HG03342 (cell line): Measurements from ENCODE around the gene SHC1.
A peak's percentile ranks its signal among the peaks of the same experiment; 100 is the strongest.
"Not testable (repeated sequence)": the region's sequence is repeated elsewhere in the genome, so short reads cannot be mapped to it uniquely, and the experiment has no call there.

ENCODE experiments used
- ATAC-seq: cut with Tn5 transposase; IDR thresholded peaks from one replicate; pipeline ENCODE4 v1.9.1; 2021; ENCODE audit warnings: mild to moderate bottlenecking, moderate library complexity; ENCODE audit not compliant: unreplicated experiment

Gene SHC1

DNA sequence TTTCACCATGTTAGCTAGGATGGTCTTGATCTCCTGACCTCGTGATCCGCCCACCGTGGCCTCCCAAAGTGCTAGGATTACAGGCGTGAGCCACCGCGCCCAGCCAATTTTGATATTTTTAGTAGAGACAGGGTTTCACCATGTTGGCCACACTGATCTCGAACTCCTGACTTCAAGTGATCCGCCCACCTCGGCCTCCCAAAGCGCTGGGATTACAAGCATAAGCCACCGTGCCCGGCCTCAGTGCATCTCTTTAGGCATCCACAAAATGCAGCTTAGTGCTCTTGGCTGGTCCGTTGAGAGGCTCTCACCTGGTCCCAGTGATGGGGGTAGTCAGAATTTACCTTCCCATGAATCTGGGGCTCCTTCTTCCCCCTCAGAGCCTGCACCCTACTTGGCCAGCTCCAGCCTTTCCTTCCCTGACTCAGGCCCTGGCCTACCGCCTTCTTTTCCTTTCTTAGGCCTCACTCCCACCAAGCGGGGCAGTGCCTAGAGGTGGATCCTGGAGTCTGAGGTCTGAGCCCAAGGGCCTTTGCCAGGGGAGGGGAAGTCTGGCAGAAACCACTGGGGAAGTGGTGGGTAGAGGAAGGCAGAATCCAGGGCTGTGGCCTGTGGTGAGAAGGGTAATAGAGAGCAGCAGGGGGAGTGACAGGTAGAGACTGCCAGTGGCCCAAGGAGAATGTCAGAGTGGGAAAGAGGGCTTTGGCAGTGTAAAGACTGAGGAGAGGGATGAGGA lies 26.6 kb upstream of the SHC1 start:
- ATAC-seq: no peak

DNA sequence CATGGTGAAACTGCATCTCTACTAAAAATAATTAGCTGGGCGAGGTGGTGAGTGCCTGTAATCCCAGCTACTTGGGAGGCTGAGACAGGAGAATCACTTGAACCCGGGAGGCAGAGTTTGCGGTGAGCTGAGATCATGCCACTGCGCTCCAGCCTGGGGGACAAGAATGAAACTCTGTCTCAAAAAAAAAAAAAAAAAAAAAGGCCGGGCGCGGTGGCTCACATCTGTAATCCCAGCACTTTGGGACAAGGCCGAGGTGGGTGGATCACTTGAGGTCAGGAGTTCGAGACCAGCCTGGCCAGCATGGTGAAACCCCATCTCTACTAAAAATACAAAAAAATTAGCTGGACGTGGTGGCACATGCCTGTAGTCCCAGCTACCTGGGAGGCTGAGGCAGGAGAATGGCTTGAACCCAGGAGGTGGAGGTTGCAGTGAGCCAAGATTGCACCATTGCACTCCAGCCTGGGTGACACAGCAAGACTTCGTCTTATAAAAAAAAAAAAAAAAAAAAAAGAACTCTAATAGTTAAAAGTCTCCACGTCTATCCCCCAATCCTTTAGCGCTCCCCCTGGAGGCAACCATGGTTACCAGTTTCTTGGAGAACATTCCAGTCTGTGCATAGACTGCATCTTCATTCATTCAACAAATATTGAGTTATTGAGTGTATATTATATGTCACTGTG lies 24.9 kb upstream of the SHC1 start:
- ATAC-seq: not testable (repeated sequence)

DNA sequence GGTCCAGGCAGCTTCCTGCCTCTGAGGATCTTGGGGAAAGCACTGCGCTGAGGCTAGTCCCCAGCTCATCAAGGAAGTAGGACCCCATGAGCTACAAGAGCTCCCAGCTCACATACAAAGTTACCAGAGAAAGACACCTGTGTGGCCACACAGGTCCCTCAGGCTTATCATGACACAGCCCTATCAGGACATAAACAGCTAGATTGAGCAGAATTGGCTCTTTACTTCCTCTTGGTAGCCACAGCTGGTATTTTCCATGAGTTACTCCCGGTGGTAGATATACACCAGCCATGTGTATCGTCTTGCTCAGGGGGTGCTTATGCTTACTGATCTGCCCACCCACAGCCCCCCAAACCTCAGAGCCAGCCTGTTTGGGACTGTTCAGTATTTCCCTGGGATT lies 24.0 kb upstream of the SHC1 start:
- no peak for ATAC-seq

DNA sequence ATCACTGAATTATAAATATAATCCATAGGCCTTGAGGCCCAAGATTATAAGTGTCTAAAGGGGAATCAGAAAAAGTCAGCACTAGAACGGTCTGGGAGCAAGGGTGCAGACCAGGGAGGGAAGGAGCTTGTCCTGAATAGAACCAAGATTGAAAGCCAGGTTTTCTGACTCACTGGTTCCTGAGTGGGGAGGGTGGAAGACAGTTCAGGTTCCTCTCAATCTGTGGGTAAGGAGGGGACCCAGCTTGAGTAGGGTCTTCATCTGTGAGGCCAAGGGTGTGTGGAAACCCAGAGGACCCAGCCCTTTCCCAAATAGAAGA lies 23.7 kb upstream of the SHC1 start:
- no peak for ATAC-seq

DNA sequence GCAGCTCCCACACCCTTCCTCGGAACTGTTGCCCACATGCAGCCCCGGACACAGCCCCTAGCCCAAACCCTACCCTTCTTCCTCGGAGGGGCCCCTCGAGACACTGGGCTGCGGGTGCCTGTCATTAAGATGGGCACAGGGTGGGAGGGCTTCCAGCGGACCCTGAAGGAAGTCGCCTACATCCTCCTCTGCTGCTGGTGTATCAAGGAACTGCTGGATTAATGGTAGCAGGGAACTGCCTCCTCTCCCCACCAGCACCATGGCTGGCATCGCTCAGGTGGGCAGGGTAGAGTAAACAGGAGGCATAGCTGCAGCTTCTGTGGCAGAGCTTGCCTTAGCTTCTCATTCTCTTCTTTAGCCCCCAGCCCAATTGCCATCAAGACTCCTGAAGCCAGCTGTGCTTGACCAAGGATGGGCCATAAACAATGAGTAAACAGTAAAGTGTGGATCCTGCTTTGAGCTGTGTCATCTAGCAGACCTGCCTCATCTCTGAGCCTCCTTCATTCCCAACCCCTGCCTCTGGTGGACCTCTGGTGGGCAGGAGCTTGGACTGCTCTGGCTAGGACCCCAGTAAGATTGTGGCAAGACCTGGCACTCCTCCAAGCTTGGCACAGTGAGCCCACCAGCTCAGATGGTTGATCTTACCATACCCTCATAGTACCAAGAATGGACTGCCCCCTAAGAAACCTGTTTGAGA lies 23.2 kb upstream of the SHC1 start, which contains the start of gene LENEP:
TSS of gene LENEP (plus strand) at position 15 of the 697 bp plus-strand sequence. CDS start at position 37, 22 bp downstream.
- ATAC-seq: no peak

DNA sequence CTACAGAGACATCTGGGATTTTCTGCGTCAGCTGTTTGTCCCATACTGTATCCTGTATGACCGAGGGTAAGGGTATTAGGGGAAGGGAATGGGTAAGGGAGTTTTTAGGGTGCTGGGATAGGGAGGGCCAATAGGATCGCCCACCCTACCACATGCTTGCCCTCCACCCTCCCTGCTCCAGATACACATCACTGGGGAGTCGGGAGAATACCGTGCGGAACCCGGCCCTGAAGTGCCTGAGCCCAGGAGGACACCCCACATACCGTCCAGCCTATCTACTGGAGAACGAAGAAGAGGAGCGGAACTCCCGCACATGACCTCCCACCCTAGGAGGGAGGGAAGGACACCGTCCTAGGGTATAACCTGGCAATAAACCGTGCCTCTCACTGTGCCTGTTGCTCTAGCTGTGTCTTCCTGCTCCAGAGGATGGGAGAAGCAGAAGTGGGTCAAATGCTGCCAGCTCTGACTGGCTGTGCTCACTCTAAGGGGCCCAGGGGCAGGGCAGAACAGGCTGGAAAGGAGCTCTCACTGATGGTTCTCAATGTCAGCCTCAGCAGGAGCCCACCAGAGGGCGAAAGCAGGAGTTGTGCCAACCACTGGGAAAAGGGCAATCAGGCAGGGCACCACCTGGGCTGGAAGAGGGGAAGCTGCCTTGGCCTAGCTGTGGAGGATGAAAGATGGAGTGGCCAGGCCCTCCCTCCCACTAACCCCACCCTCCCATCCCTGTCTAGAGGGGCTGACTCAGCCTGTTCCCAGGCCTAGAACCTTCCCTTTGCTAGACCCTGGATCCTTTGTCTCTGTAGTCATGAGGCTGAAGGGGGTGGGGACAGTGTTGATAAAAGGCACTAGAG lies 22.4 kb upstream of the SHC1 start:
- no peak for ATAC-seq

DNA sequence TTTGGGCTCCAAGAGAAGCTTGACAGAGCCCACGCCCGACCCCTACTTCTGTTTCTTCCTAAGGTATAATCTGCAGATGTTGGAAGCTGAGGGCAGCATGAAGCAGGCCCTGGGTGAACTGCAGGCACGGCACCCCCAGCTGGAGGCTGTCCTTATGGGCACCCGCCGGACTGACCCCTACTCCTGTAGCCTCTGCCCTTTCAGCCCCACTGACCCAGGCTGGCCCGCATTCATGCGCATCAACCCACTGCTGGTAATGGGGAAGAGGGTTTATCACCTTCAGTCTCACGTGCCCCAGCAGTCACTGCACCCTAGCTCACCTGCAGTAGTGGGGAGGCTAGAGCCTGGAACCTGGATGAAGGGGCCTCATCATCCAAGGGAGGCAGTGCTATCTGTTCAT lies 19.7 kb upstream of the SHC1 start:
- ATAC-seq: no peak

DNA sequence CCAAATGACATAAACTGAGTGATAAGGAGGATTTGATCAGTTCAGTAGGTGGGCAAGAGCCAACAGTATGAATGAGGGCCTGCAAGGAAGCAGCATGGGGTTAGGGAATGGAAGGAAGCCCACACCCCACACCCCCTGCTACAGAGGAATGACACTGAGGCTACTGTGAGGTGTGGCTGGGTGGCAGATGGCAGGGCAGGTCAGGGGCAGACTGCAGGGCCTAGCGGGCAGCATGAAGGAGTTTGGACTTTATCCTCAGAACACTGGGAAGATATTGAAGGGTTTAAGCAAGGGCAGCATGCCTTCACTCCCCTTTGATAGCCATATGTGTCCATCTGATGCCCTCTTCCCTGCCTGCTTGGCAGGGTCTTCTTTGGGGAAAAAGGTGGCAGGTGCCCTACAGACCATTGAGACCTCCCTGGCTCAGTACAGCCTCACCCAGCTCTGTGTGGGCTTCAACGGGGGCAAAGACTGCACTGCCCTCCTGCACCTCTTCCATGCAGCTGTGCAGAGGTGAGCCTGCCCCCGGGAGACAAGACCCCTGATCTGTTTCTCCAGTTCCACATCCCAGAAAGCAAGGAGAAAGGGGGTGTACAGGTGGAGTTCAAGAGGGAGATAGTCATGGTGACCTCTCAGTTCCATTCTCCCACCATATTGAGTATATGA lies 18.8 kb upstream of the SHC1 start:
- ATAC-seq: no peak

DNA sequence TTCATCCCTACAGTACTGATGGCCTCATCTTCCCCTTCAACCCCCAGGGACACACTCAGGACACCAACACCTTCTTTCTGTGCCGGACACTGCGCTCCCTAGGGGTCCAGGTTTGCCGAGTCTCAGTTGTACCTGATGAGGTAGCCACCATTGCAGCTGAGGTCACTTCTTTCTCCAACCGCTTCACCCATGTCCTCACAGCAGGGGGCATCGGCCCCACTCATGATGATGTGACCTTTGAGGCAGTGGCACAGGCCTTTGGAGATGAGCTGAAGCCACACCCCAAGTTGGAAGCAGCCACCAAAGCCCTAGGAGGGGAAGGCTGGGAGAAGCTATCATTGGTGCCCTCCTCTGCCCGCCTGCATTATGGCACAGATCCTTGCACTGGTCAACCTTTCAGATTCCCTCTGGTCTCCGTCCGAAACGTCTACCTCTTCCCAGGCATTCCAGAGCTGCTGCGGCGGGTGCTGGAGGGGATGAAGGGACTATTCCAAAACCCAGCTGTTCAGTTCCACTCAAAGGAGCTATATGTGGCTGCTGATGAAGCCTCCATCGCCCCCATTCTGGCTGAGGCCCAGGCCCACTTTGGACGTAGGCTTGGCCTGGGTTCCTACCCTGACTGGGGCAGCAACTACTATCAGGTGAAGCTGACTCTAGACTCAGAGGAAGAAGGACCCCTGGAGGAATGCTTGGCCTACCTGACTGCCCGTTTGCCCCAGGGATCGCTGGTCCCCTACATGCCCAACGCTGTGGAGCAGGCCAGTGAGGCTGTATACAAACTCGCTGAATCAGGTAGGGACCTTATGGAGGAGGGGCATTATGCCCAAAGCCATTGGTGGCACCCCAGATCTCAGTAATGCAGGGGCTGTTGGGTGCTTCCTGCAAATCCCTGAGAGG lies 17.8 kb upstream of the SHC1 start:
- ATAC-seq: no peak

DNA sequence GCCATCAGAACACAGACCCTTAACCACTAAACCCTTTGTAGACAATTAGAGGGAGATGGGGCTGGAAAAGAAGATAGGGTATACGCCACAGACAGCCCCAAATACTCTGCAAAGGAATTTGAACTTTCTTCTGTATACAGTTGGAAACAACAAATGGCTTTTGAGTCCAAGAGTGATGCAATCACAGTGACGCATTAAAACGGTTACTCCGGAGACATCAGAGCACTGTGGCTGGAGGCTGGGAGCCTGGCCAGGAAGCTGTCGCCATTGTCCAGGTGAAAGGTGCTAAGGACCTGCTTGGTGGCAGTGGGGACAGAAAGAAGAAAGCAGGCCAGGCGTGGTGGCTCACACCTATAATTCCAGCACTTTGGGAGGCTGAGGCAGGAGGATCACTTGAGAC lies 16.8 kb upstream of the SHC1 start:
- ATAC-seq: no peak

DNA sequence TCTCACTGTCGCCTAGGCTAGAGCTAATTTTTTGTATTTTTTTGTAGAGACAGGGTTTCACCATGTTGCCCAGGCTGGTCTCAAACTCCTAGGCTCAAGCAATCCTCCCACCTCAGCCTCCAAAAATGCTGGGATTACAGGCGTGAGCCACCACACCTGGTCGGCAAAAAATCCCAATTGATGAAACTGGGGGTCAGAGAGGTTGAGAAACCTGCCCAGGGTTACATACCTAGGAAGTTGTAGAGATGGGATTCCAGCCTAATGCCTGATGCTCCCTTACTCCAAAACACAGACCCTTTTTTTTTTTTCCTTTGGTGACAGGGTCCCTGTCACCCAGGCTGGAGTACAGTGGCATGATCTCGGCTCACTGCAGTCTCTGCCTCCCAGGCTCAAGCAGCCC lies 16.2 kb upstream of the SHC1 start:
- ATAC-seq: not testable (repeated sequence)

DNA sequence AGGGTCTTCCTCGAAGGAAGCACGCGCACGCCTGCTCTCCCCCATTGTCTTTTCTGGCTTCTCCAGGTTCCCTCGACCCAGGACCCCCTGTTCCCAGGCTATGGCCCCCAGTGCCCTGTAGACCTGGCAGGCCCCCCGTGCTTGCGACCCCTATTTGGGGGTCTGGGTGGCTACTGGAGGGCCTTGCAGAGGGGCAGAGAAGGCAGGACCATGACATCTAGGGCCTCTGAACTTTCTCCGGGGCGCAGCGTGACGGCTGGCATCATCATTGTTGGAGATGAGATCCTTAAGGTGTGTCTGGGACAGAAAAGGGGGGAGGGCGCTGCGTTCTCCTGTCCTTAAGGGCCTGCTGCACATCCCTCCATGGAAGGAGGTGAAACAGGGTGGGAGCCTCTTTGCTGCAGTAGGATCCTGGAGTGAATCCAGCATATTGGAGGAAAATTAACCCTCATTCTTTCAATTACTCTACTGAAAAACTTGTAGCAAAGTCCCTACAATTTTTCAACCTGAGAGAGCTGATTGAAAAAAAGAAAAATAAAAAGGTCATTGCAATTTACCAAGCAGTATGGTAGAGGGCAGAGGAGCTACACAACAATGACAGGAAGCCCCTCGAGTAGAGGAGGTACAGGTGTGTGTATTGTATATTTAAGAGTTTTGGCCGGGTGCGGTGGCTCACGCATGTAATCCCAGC lies 13.4 kb upstream of the SHC1 start:
- ATAC-seq: no peak

DNA sequence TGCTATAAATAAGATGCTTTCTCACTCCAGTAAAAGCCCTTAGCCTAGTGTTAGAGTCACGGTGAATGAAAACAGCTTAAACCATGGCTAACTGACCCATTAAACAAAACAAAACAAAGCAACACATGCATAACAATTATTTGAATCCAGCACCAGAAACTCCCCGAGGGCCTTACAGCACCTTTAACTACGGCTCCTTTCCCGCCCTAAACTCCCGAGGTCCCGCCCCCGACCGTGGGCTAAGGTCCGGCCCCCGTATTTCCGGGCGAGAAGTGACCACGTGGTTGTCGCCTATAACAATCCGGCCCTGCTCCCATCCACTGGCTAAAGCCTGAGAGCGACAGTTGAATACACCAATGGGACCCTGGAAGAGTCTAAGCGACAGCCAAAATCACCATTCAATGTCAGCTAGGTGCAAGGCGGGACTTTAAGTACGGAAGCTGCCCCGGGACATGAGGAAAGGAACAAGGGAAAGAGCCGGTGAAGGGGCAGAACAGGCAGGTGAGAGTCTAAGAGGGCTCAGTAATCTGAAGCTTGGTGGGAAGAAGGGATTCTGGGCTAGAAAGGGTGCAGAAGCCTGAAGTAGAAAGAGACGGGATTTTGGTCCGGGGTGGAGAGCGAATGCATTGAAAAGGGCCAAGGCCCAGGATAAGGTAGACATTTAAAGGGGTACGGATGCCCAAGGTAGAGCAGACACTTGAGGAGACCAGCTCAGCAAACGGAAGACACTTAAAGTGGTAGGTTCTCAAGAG lies 12.5 kb upstream of the SHC1 start, which contains the start of gene FLAD1:
TSS of gene FLAD1 (plus strand) at position 448 of the 752 bp plus-strand sequence. CDS start 351 bp downstream, outside the sequence.
- peak; percentile 98 for ATAC-seq

DNA sequence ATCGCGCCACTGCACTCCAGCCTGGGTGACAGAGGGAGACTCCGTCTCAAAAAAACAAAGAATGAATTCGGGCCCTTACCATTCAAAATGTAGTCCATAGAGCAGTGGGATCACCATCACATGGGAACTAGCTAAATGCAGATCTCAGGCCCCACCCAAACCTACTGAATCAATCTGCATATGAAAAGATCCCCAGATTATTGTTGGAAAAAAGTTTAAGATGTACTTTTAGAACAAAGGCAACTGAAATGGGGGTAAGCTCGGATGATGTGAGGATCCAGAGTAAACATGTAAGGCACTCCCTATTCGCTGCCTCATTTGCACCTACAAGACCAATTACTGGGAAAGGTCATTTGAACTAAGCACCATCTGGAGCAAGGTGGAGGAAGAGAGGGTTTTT lies 11.8 kb upstream of the SHC1 start:
- ATAC-seq: no peak

DNA sequence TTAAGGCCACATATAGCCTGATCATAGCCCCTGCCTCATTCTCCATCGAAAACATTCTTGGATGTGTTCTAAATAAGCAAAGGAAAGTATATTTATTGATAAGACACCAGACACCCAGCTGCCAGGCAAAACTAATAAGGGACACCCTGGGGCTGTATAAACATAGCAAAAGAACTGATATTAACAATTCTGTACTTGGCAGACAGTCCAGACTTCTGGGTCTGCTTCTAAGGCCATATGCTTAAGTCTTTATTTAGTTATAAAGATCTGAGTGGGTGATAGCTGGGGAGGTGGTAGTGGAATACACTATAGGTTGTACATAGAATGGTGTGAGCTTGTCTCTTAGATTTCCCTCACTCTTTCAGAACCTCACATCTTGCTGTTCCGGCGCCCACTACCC lies 7.8 kb upstream of the SHC1 start:
- ATAC-seq: no peak

DNA sequence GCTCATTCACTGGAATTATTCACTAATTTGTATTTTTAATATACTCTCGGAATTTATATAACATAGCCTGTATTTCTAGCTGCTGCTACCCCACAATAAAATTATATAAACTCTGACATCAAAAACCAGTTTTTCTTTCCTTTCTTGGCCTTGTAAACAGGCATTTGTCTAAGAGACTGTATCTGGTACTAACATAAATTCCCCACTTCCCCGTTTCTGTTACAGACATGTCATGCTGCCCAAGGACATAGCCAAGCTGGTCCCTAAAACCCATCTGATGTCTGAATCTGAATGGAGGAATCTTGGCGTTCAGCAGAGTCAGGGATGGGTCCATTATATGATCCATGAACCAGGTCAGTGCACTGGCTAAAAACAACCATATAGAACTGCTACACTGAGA lies 7.2 kb upstream of the SHC1 start:
- not testable (repeated sequence) for ATAC-seq

DNA sequence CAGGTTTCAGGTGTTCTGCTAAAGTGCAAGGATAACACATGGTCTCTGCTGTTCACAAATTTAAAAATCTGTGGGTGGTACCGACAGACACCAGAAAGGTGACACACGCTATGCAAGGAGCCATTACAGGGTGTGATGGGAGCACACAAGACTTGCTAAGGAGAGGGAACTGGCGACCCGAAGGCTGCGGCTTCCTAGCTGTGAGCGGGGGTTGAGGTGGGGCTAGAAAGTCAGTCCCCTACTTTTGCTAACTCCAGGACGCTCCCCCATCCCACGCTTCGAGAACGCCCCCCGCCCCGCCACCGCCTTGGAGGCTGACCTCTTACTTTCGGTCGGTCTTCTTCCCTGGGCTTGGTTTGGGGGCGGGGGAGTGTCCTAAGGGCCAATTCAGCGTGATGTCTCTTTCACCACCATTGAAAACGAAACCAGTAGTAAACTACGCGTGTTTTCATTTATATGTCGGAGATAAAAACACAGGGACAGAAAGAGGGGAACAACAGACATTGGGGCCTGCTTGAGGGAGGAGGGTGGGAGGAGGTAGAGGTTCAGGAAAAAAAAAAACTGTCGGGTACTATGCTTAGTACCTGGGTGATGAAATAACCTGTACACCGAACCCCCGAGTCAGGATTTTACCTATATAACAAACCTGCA lies 5.0 kb upstream of the SHC1 start:
- ATAC-seq: no peak
